KBM-7 (cell line): ENCODE results near the gene KAZN.
A peak's percentile ranks its signal among the peaks of the same experiment; 100 is the strongest.
"Not testable (repeated sequence)": the region's sequence is repeated elsewhere in the genome, so short reads cannot be mapped to it uniquely, and the experiment has no call there.

Experiments
- DNase-seq: peaks from one replicate; pipeline ENCODE4 v3.0.0-alpha.2; 2015
- in situ Hi-C: fragments of 300-500 bp; cut with MboI; formaldehyde crosslinking; loops from 2 replicates; pipeline ENCODE4 v1.14.3; 2020; ENCODE audit warnings: low sequenced_read_pairs, low pct_unique_long_range_greater_than_20kb, mixed read lengths

KAZN gene

GRCh38 chr1:14961661-14962267, 363.3 kb downstream of the KAZN start:
- DNase-seq, result no peak

GRCh38 chr1:14962407-14962806, 363.9 kb downstream of the KAZN start:
- in situ Hi-C loops, result no loop called here
- no peak for DNase-seq

More at GRCh38 chr1:14961661-14962267, 363.3 kb downstream of the KAZN start:
- in situ Hi-C loops, result no loop called here

GRCh38 chr1:14963791-14964710, 365.6 kb downstream of the KAZN start:
- DNase-seq, in situ Hi-C loops: not testable (repeated sequence)

DNA sequence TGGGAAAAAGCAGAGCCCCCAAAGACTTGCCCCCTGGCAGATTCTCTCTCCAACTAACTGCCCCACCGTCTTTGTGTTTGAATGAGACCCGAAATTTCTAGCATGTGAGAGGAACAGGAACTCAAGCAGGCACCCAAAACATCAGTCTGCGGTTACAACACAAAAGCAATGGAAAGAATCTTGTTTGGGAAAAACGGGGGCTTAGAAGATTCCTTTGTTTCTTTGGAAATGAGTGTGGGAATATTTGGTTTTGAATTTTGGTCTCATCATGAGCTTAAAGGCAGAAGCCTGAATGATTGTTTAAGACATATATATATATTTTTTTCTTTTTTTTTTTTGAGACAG, 366.2 kb downstream of the KAZN start:
- DNase-seq, result no peak
- in situ Hi-C loops, result no loop called here

DNA sequence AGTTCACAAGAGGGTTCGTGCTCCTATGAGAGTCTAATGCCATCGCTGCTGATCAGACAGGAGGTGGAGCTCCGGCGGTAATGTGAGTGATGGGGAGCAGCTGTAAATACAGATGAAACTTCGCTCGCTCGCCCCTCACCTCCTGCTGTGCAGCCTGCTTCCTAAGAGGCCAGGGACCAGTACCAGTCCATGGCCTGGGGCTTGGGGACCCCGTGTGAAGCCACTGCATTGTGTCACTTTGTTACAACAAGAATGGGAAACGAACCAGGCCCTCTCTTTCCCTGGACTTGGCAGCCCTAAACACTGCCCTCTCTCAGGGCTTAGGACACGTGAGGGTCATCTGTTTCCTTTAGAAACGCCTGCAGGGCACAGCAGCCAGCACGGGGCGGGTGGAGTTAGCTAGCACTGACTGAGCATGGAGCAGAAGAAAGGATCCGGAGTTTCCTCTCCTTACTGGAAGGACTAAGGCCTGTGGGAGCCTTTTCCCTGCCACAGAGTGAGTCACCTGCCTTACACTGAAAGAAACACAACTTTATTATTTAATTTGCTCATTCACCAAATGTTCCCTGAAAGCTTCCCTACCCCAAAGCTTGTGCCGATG, 369.9 kb downstream of the KAZN start:
- DNase-seq, result no peak

DNA sequence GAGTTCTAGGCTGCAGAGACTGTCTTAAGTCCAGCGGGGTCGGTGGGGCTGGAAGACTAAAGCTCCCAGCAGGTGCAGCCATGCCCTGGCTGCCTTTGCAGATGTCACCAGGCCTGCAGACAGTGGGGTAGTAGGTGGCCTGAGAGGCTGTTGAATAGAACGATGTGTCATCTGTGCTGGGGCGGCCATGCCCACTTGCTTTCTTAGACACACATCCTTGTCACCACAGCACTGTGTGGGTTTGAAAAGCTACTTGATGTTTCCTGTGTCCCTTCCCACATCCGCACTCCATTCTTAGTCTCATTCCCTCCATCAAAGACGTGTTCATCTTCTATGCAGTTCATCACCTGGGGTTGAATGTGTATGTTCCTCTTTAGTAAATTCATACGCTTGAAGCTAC, 370.5 kb downstream of the KAZN start:
- in situ Hi-C loops, result no loop called here

More for the DNA sequence above, 369.9 kb downstream of the KAZN start:
- in situ Hi-C loops, result no loop called here

DNA sequence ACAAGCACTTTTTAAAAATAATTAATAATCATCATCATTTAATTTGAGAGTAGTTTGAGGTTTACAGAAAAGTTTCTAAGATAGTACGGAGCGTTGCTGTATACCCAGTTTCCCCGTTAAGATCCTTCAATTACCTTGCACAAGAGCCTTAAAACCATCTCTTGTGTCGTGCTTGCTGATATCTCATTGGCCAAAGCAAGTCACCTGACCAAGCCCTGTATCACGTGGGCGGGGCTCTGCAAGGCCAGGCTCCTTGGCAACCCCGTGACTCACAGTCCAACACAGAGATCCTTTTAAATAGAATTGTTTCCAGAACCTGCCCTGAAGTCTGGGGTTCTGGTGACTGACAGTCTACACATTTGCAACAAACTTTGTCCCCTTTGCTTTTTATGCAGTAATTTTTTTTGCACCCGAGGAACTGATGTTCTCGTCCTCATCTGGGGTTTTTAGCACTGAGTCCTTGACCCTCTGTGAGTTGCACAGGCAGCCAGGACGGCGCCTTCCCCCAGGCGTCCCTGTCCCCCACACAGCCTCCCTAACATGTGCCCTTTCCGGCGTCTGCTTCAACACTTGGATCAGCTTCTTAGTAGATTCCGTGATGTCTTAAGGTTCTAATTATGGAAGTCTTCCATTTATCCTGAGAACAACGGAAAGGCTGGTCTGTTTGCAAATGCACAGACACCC, 371.8 kb downstream of the KAZN start:
- DNase-seq, result no peak
- in situ Hi-C loops, result no loop called here

More for the DNA sequence above, 370.5 kb downstream of the KAZN start:
- peak; percentile 18 for DNase-seq

DNA sequence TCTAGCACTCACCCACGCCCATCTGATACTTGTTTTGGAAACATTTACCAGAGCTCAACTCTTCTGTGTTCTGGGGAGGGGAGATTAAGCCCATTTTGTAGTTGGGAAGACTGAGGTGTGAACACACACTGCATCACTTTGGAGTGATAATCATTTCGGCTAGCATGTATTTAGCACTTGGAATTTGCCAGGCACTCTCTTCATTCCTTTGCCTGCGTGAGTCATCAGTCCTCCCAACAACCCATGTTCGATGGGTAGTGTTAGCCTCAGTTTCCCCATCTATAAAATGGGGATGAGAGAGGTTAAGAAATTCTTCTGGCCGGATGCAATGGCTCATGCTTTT, 372.3 kb downstream of the KAZN start:
- in situ Hi-C loops, result no loop called here
- no peak for DNase-seq

GRCh38 chr1:14971221-14971620, 372.7 kb downstream of the KAZN start:
- in situ Hi-C loops, result no loop called here
- DNase-seq, result no peak

DNA sequence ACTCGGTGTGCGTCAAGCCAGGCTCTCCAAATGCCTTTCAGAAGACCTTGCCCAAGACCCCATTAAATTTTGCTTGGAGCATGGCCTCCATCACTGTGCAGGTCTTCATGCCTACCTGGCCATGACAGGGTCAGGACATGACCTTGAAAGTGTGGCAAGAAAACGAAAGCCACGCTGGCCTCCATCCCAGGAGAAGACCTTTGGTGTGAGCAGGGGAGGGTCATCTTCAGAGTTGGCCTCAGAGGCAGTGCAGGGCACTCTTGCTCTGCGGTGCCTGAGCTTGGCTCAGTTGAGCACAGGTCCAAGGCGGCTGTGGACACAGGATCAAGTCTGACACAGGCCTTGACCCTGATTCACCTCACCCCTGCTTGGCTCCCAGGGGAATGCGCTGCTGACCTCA, 373.6 kb downstream of the KAZN start:
- in situ Hi-C loops, result no loop called here
- DNase-seq, result no peak

DNA sequence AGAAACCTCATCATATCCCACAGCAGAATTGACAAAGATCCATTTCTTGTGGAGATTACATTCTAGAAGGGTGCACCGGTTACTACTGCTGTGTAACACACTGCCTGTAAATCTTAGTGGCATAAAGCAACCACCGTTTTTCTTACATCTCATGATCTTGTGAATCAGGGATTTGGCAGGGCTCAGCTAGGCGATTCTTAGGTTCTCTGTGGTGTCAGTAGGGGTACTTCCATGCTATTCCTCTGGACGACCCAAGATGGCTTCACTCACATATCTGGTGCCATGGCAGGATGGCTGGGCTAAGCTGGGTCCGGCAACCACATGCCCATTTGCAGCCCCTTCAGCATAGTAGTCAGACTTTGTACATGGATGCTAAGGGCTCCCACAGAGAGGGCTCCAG, 375.3 kb downstream of the KAZN start:
- in situ Hi-C loops, result no loop called here
- DNase-seq, result no peak

DNA sequence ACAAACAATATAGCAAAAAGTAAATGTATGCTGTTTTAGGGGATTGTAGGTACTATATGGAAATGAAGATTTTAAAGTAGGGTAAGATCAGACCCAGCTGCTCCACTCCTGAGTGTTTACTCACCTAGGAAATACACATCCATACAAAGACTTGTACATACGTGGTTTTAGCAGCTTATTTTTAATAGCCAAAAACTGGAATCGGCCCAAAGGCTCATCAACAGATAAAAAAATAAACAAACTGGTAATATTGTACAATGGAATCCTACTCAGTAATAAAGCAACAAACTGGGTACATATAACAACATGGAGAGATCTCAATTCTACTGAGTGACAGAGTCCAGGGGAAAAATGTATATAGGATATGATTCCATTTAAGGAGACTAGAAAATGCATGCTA, 375.9 kb downstream of the KAZN start:
- DNase-seq, result no peak
- in situ Hi-C loops, result no loop called here

DNA sequence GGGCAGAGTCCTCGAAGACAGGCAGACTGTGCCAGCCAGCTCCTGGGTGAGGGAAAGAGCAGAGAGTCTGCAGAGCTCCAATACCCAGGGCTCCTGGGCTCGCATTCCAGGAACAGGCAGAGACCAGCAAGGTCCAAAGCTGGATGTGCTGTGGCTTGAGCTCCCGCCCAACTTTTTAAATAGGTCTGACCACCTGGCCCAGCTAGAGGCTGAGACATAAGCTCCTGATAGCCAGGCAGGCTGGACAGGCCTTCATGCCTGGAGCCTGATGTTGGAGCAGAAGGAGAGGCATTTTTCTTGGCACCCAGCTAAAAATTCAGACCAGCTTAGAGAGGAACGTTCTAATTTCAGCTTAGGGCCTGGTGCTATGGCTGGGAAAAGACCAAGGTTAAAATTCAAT, 376.6 kb downstream of the KAZN start:
- no peak for DNase-seq
- in situ Hi-C loops, result no loop called here

DNA sequence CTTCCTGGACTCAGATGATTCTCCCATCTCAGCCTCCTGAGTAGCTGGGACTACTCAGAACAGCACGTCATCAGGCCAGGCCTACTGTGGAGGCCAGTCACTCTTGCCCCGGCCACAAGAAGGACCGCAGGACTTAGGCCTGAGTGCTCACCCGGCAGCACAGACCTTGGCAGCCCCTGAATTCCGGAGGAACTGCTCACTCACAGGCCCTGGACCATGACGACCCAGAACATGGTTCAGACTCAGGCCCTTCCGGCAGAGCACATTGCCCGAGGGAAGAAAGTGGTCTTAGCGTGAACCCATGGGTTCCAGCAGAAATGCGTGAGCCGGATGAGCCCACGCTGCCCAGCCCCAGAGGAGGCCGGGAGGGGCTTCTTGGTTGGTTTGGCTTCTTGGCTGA, 377.8 kb downstream of the KAZN start:
- in situ Hi-C loops, result no loop called here
- DNase-seq, result no peak

- no peak for DNase-seq
- in situ Hi-C loops, result no loop called here
Observed at GRCh38 chr1:14977338-14977931, 378.9 kb downstream of the KAZN start.

- in situ Hi-C loops, result no loop called here
- DNase-seq, result peak; percentile 7
Observed at GRCh38 chr1:14980621-14981218, 382.2 kb downstream of the KAZN start.

GRCh38 chr1:14982029-14982428, 383.5 kb downstream of the KAZN start:
- no peak for DNase-seq
- in situ Hi-C loops, result no loop called here

GRCh38 chr1:14983277-14983676, 384.8 kb downstream of the KAZN start:
- no peak for DNase-seq
- in situ Hi-C loops, result no loop called here

- in situ Hi-C loops, result no loop called here
- no peak for DNase-seq
Observed at GRCh38 chr1:14986168-14986567, 387.7 kb downstream of the KAZN start.
